Ovary (tissue), 3 donors: ENCODE results near the gene TRAPPC10.

Experiments used
- EP300 ChIP-seq: sonication (generic); formaldehyde crosslinking; IDR thresholded peaks from one replicate; pipeline ENCODE4 v1.6.1; 2017; ENCODE audit warnings: antibody characterized with exemption
- POLR2A ChIP-seq: fragments of 450-650 bp; IDR thresholded peaks from one replicate; pipeline ENCODE4 v1.6.1; 2017; ENCODE audit warnings: antibody characterized with exemption, mild to moderate bottlenecking, moderate library complexity
- TF ChIP-seq, protein P1 (sequence below), 3 donors: fragments of 450-650 bp in 2 of 3; fragments of 200-600 bp in 1 of 3; IDR thresholded peaks; one replicate each; pipeline versions ENCODE4 v1.5.1 to v1.8.0; 2016 to 2022; ENCODE audit warnings: antibody characterized with exemption in 3 of 3, mild to moderate bottlenecking in 1 of 3
- donor health status: DM: no; HTN: no; CAD: no.

DNA sequence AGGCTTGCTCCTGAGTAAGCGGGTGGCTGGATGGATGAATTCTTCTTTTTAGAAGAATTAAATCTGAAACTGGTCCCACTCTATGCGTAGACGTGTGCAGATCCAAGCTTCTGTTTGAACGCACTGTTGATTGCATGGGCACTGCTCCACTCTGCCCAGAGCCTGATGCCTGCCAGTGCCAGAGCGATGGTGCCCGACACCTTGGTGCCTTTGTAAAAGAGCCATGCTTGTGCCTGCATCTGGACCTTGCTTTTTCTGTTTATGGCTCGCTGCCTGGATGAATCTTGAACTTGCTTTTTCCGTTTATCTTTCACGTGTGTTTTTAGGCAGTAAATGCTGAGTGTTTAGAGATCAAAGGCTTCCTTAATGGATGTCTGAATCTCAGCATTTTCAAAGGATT is 80.1 kb downstream of the TRAPPC10 start:
- TF ChIP-seq, protein P1, sequence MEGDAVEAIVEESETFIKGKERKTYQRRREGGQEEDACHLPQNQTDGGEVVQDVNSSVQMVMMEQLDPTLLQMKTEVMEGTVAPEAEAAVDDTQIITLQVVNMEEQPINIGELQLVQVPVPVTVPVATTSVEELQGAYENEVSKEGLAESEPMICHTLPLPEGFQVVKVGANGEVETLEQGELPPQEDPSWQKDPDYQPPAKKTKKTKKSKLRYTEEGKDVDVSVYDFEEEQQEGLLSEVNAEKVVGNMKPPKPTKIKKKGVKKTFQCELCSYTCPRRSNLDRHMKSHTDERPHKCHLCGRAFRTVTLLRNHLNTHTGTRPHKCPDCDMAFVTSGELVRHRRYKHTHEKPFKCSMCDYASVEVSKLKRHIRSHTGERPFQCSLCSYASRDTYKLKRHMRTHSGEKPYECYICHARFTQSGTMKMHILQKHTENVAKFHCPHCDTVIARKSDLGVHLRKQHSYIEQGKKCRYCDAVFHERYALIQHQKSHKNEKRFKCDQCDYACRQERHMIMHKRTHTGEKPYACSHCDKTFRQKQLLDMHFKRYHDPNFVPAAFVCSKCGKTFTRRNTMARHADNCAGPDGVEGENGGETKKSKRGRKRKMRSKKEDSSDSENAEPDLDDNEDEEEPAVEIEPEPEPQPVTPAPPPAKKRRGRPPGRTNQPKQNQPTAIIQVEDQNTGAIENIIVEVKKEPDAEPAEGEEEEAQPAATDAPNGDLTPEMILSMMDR (IDR thresholded peaks at IDR 0.05), result no peak
- TF ChIP-seq EP300 (no peak), POLR2A (no peak)
